Skeletal muscle cell (primary cell): Measurements from ENCODE around the gene QPCTL.
A peak's percentile ranks its signal among the peaks of the same experiment; 100 is the strongest.

ENCODE experiments used
- DNase-seq: peaks from one replicate; pipeline ENCODE4 v3.0.0-alpha.2; 2010; ENCODE audit warnings: low read depth
- H3K4me3 ChIP-seq: 2 replicates; pipeline ENCODE4 v1.5.1; 2011; ENCODE audit warnings: low read depth, mild to moderate bottlenecking, control low read depth, low read length, moderate library complexity

Gene QPCTL

GRCh38 chr19:45692187-45693105 is at the start of gene QPCTL:
QPCTL (plus strand) TSS chr19:45692666; CDS start chr19:45692704, 38 bp downstream.
- peak within 1 kb of the TSS; percentile 97 for H3K4me3 ChIP-seq
- DNase-seq, result peak; percentile 96

GRCh38 chr19:45643024-45643926 is 49.2 kb upstream of the QPCTL start:
- no peak for DNase-seq
- H3K4me3 ChIP-seq, result peak overlapping the region; percentile 30

DNA sequence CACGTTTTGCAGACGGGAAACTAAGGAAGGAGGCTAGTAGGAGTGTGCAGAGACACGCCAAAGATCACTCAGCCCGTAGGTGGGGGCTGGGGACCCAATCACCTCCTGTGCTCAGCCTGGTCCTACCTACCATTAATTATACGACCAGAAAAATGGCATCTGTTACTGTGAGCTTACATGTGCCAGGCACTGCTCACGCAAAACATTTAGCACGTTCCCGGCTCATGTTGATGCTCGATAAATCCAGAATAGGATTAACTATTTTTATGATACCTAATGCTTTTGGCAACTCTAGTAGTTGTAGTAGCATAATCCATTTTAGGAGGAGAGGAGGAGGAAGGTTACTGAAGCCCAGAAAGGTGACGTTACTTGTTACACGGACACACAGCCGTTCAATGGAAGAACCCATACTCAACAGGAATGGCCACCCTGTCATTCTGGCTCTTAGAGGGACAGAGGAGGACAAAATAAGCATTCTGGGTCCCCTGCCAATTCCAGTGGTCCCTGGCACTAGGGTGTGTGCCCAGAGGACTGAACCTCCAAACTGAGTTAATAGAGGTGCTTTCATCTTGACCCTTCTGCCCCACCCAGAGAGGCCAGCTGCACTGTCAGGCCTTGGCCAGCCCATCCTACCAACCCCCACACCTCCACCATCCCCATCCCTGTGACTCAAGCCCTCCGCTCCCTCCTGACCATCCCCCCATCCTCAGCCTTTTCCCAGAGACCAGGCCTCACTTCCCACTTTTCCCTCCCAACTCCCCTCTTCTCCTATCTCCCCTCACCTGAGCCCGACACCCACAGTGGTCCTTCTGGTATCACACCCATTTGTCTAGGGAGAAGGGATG is 48.3 kb upstream of the QPCTL start:
- no peak overlapping the region for H3K4me3 ChIP-seq
- no peak for DNase-seq

GRCh38 chr19:45645068-45645630 is 47.3 kb upstream of the QPCTL start:
- H3K4me3 ChIP-seq, result peak overlapping the region; percentile 56
- DNase-seq, result no peak

DNA sequence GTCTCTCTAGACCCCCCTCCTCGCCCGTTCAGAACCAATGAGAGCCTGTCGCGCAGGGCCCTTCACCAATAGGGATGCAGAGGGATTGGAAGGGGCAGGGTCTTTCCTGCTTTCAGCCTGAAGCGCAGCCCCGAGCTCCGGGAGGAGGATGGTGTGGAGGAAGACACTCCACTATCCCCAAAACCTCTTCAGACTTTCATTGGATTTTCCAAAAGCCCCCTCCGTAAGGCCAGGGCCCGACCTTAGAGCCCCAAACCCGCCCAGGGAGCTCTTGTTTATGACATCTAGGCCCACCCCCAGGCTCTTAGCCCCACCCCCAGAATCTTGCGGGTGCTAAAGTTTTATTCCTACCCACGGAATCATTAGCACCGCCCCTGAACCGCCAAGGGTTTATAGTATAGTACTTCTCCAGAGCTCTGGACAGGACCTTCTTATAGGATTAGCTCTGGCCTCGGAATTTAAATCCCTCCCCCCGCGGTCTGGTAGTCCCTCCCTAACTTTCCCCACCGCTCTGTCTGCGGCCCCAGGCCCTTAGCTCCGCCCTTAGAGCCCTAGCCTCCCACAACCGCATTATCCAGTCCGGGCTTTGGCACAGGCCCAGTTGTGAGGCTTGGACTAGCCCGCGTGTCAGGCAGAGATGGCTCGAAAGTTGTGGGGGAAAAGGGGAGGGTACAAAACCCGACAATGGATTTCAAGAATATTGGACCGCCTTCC is 46.7 kb upstream of the QPCTL start:
- peak overlapping the region; percentile 56 for H3K4me3 ChIP-seq
- DNase-seq, result peak; percentile 72

GRCh38 chr19:45646345-45646698 is 46.1 kb upstream of the QPCTL start:
- peak overlapping the region; percentile 56 for H3K4me3 ChIP-seq
- DNase-seq, result no peak

GRCh38 chr19:45650722-45651121 is 41.7 kb upstream of the QPCTL start:
- H3K4me3 ChIP-seq, result no peak overlapping the region
- no peak for DNase-seq

- no peak for DNase-seq
- no peak overlapping the region for H3K4me3 ChIP-seq
These were observed 38.8 kb upstream of the QPCTL start for GRCh38 chr19:45653634-45654033.

DNA sequence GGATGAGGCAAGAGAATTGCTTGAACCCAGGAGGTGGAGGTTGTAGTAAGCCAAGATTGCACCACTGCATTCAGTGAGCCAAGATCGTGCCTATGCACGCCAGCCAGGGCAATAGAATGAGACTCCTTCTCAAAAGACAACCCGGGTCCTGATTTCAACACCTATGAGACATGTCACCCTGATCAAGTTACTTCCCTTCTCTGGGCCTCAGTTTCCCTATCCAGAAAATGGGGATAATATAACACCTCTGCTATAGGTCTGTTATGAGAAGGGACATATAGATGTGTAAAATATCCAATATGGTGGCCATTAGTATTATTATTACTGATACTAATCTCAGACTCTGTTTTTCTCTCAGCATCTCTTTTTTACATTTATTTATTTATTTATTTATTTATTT is 37.4 kb upstream of the QPCTL start:
- no peak overlapping the region for H3K4me3 ChIP-seq
- DNase-seq, result no peak

GRCh38 chr19:45657520-45658167 is 34.8 kb upstream of the QPCTL start:
- no peak for DNase-seq
- no peak overlapping the region for H3K4me3 ChIP-seq

DNA sequence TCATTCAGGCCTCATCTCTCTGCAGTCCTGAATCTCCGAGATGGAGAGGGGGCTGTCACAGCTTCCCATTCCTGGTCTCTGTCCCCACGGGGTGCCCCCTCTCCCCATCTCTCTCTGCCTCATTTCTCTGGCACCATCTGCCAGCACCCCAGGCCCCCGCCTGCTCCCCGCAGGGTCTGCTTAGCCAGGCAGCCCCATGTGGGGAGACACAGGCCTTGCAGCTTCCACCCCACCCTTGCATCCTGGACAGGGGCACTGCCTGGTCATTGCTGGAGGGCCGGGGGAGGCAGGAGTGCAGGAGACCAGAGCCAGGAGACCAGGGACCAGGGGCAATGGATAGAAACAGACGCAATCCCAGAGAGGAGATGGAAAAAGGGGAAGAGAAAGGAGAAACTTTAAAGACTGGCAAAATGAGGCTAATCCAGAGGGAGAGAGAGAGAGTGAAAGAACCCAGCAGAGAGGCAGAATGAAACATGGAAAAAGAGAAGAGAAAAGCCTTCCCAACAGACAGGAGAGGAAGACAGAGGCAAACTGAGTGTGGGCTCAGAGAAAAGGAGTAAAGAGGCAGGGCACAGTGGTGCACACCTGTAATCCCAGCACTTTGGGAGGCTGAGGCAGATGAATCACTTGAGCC is 33.3 kb upstream of the QPCTL start:
- no peak overlapping the region for H3K4me3 ChIP-seq
- no peak for DNase-seq

GRCh38 chr19:45660636-45661035 is 31.8 kb upstream of the QPCTL start:
- no peak for DNase-seq
- H3K4me3 ChIP-seq, result no peak overlapping the region

DNA sequence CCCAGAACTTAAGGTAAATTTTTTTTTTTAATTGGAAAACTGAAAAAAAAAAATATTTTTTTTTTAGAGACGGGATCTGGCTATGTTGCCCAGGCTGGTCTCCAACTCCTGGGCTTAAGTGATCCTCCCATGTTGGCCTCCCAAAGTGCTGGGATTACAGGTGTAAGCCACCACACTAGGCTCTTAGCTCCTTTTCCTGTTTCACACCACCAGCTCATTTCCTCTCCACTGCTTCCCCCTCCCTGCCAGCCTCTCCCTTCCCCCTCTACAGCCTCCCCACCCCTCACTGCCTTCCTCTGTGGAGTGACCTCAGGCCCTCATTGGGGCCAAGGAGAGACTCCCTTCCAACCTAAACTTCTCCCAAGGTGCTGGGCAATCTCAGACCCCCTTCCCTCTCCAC is 28.7 kb upstream of the QPCTL start:
- no peak for DNase-seq
- no peak overlapping the region for H3K4me3 ChIP-seq

DNA sequence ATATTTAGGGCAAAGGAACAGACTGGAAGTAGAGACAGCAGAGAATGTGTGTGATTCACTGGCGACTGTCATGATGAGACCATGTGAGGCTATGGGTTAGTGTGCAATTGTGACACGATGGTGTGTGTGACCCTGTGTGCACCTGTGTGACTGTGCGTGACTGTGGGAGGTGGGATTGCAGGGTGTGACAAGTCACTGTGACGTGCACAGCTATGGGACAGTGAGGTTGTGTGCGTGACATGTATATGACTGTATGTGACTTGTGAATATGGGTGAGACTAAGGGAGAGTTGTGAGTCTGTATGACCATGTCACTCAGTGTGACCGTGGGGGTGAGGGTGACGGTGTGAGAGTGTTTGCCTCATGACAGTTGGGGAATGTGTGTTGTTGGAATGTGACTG is 27.9 kb upstream of the QPCTL start:
- no peak for DNase-seq
- no peak overlapping the region for H3K4me3 ChIP-seq

DNA sequence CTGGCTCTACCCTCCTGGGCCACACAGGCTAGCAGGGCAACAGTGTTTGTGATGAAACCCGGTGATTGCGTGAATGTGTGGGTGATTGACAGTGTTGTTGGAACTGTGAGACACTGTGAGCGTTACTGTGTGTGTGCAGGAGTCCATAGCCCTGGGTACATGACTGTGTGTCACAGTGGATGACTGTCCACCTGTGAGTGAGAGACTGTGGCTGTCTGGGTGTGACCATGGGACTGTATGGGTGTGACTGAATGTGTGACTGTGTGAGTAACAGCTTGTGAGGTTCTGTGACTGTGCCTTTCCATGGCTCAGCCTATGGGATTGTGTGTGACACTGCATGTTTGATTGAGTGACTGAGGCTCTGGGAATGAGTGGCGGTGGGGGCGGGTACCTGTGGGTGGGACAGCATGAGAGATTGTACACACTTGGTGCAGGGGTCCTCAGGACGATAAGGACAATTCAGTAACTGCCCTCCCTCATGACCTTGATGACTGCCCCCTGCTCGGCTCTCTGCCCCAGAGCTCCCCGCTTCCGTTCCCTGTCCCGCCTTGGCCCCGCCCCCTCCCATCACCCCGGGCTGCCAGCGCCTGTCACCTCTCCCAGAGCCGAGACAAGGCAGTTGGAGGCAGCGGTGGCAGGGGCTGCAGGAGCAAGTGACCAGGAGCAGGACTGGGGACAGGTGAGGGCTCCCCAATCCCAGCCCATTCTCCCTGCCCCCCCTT is 24.7 kb upstream of the QPCTL start, which contains the start of gene GIPR:
Gene GIPR, plus strand, starts transcription at position 602 of the 722 bp plus-strand sequence. CDS start 1,300 bp downstream, outside the sequence.
- DNase-seq, result no peak
- peak within 1 kb of the TSS; percentile 45 for H3K4me3 ChIP-seq

GRCh38 chr19:45668342-45668871 is 24.1 kb upstream of the QPCTL start:
- DNase-seq, result no peak
- peak overlapping the region; percentile 45 for H3K4me3 ChIP-seq
